B cell (primary cell): Measurements from ENCODE around the gene LCN12. TPM values are rescaled to one million over a fixed set of nuclear protein-coding genes. Genes with fewer than 3 reads are reported as not detected.

Experiments used
- ATAC-seq: fragments of 200-7000 bp; cut with Tn5 transposase; one replicate; pipeline ENCODE4 v1.10.0; 2021; ENCODE audit warnings: low read depth, mild to moderate bottlenecking, moderate number of reproducible peaks, moderate library complexity
- CTCF ChIA-PET: fragments of 350-600 bp; sonication (Branson Sonifier 250); formaldehyde crosslinking; loops from one replicate; lab custom pipeline; 2021; ENCODE audit warnings: antibody characterized with exemption, inconsistent platforms; lab: Charles Lee
- POLR2A ChIA-PET: fragments of 350-600 bp; sonication (Branson Sonifier 250); formaldehyde crosslinking; loops from one replicate; lab custom pipeline; 2021; ENCODE audit warnings: antibody characterized with exemption; lab: Charles Lee
- DNase-seq: peaks from one replicate; pipeline ENCODE4 v3.0.0; 2013
- H2AFZ ChIP-seq: 2 replicates; pipeline ENCODE4 v1.6.1; 2012; ENCODE audit warnings: mild to moderate bottlenecking, low read depth, low read length; ENCODE audit not compliant: insufficient read depth, poor library complexity, severe bottlenecking
- H3K27ac ChIP-seq, 2 donors: 1 replicate in 1 of 2; 2 replicates in 1 of 2; pipeline ENCODE4 v1.5.1; 2012 to 2013; ENCODE audit warnings: low read length in 2 of 2, mild to moderate bottlenecking in 2 of 2, moderate library complexity in 1 of 2
- H3K27me3 ChIP-seq, 4 experiments: fragments of 200-600 bp in 1 of 4; sonication (generic) in 1 of 4; replicated peaks in 1 of 4; 1 replicate in 2 of 4; 2 replicates in 2 of 4; pipeline versions ENCODE4 v1.6.1 to v1.7.0; 2013 to 2016; ENCODE audit warnings: low read length in 3 of 4, mild to moderate bottlenecking in 2 of 4, mixed read lengths in 1 of 4, moderate library complexity in 1 of 4; ENCODE audit not compliant: insufficient read depth in 4 of 4, control insufficient read depth in 3 of 4; ENCODE audit errors: control extremely low read depth in 1 of 4
- H3K36me3 ChIP-seq, 2 experiments: replicated peaks in 1 of 2; 1 replicate in 1 of 2; 2 replicates in 1 of 2; pipeline versions ENCODE4 v1.6.1 to v1.7.1; 2013; ENCODE audit warnings: low read length in 1 of 2; ENCODE audit not compliant: insufficient read depth in 2 of 2, control insufficient read depth in 1 of 2; ENCODE audit errors: control extremely low read depth in 1 of 2, extremely low read depth in 1 of 2
- H3K4me1 ChIP-seq, 2 donors: fragments of 200-600 bp in 1 of 2; sonication (generic) in 1 of 2; 1 replicate in 1 of 2; 2 replicates in 1 of 2; pipeline versions ENCODE4 v1.5.1 to v1.6.1; 2013 to 2017; ENCODE audit warnings: low read length in 2 of 2; ENCODE audit not compliant: control insufficient read depth in 2 of 2, insufficient read depth in 2 of 2
- H3K4me2 ChIP-seq: replicated peaks from 2 replicates; pipeline ENCODE3; 2012; ENCODE audit warnings: mild to moderate bottlenecking, low read depth, low read length; ENCODE audit not compliant: poor library complexity, severe bottlenecking
- H3K4me3 ChIP-seq, 5 experiments: fragments of 200-600 bp in 1 of 5; sonication (generic) in 1 of 5; 1 replicate in 3 of 5; 2 replicates in 2 of 5; pipeline versions ENCODE4 v1.5.1 to v1.7.0; 2011 to 2016; ENCODE audit warnings: low read length in 4 of 5, mild to moderate bottlenecking in 4 of 5, low read depth in 2 of 5, control low read depth in 1 of 5, moderate library complexity in 1 of 5; ENCODE audit not compliant: insufficient read depth in 1 of 5; ENCODE audit errors: control extremely low read depth in 1 of 5, extremely low read depth in 1 of 5
- H3K79me2 ChIP-seq: fragments of 200-600 bp; sonication (generic); one replicate; pipeline ENCODE4 v1.6.0; 2016; ENCODE audit warnings: low read length; ENCODE audit not compliant: control insufficient read depth, insufficient read depth
- H3K9ac ChIP-seq: fragments of 200-600 bp; sonication (generic); 2 replicates; pipeline ENCODE4 v1.6.1; 2017; ENCODE audit warnings: mild to moderate bottlenecking, low read length, moderate library complexity
- H3K9me3 ChIP-seq, 3 donors: one replicate each; pipeline versions ENCODE4 v1.6.1 to v1.7.1; 2013; ENCODE audit warnings: low read length in 2 of 3; ENCODE audit not compliant: control insufficient read depth in 2 of 3, insufficient read depth in 1 of 3; ENCODE audit errors: control extremely low read depth in 1 of 3
- H4K20me1 ChIP-seq: 2 replicates; pipeline ENCODE4 v1.6.0; 2012; ENCODE audit warnings: mild to moderate bottlenecking, low read length; ENCODE audit not compliant: insufficient read depth, control insufficient read depth, poor library complexity, severe bottlenecking
- H3K27ac Mint-ChIP-seq: one replicate; pipeline ENCODE4 v1.8.0; 2021; ENCODE audit warnings: mixed read lengths
- H3K27me3 Mint-ChIP-seq: one replicate; pipeline ENCODE4 v1.8.0; 2021; ENCODE audit warnings: mixed read lengths
- H3K4me1 Mint-ChIP-seq: one replicate; pipeline ENCODE4 v1.8.0; 2021; ENCODE audit warnings: mixed read lengths
- H3K4me3 Mint-ChIP-seq: one replicate; pipeline ENCODE4 v1.8.0; 2021; ENCODE audit warnings: mixed read lengths
- H3K9me3 Mint-ChIP-seq: one replicate; pipeline ENCODE4 v1.8.0; 2022; ENCODE audit warnings: mixed read lengths; ENCODE audit not compliant: insufficient read depth
- EZH2 ChIP-seq: IDR thresholded peaks from 2 replicates; pipeline ENCODE4 v1.6.1; 2012; ENCODE audit warnings: borderline replicate concordance, low read depth, mild to moderate bottlenecking, moderate library complexity, low read length; ENCODE audit not compliant: insufficient read depth, poor library complexity, severe bottlenecking
- WGBS: methylation state at CpG from one replicate; pipeline ENCODE4 v1.1.5; 2013; ENCODE audit warnings: missing lambda C conversion rate; ENCODE audit not compliant: insufficient coverage; 5-methylcytosine and 5-hydroxymethylcytosine counted together
- intact Hi-C: fragments of 100-400 bp; cut with micrococcal nuclease; formaldehyde crosslinking; loops from one replicate; pipeline ENCODE4 v1.10.0; 2022
- polyA plus RNA-seq: library from polyadenylated mRNA; depleted of rRNA; stranded (reverse); fragments of >200 nt; gene quantifications from 2 replicates; pipeline ENCODE4 v1.2.3, GENCODE V29; 2012
- total RNA-seq, 2 donors: library from RNA; stranded (reverse); fragments of 120-200 nt in 1 of 2; gene quantifications; 1 replicate in 1 of 2; 2 replicates in 1 of 2; pipeline versions ENCODE4 v1.2.3 to v1.2.4, GENCODE V29; 2013 to 2022
- TF ChIP-seq, protein P1 (sequence below): fragments of 200-600 bp; IDR thresholded peaks from one replicate; pipeline ENCODE4 v1.8.0; 2022; ENCODE audit warnings: antibody characterized with exemption, mild to moderate bottlenecking

Gene LCN12
- total and polyA plus RNA-seq, 2 donors (not counting 1 experiment from before 2014, with no cell fraction given), result 2.4 to 2.6 TPM

DNA sequence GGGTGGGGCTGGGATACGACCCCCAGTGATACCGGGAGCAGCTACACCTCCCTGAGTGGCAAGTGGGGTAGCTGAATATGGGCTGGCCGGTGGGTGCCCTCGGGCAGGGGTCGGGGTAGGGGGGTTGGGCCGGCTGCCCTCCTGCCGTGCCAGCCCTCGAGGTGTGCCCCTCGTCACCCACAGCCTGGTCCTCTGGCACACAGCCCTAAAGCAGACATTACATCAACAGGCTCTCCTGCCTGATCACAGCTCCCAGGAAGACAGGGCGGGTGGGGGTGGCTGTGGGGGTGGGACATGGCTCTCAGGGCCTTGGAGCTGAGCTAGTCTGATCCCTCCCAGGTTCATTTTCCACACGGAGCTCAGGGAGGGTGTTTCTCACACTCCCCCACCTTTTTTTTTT lies 30.8 kb upstream of the LCN12 start:
- WGBS, result 100% methylated on average over 4 of the region's 11 CpGs
- TF ChIP-seq, protein P1, sequence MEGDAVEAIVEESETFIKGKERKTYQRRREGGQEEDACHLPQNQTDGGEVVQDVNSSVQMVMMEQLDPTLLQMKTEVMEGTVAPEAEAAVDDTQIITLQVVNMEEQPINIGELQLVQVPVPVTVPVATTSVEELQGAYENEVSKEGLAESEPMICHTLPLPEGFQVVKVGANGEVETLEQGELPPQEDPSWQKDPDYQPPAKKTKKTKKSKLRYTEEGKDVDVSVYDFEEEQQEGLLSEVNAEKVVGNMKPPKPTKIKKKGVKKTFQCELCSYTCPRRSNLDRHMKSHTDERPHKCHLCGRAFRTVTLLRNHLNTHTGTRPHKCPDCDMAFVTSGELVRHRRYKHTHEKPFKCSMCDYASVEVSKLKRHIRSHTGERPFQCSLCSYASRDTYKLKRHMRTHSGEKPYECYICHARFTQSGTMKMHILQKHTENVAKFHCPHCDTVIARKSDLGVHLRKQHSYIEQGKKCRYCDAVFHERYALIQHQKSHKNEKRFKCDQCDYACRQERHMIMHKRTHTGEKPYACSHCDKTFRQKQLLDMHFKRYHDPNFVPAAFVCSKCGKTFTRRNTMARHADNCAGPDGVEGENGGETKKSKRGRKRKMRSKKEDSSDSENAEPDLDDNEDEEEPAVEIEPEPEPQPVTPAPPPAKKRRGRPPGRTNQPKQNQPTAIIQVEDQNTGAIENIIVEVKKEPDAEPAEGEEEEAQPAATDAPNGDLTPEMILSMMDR, result no peak
- TF ChIP-seq EZH2, result no peak

DNA sequence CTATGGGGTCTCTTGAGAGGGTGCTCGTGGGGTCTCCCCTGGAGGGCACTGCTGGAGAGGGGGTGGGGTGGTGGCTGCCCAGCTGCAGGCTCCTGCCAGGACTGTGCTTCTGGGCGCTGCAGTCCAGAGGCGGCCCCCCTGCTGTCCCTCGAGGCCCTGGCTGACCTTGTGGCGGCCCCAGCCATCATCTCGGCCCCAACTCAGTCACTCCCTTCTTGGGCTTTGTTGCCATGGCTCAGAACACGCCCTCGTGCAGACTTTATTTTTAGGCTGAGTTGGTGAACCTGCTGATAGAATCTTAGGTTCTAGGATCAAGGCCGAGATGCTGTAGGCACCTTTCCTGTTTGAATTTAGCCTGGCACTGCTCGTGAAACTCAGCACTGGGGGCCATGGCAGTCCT lies 30.4 kb upstream of the LCN12 start:
- H4K20me1 ChIP-seq, result peaks cover 31% of the 10 kb centered on the region
- TF ChIP-seq, protein P1, result no peak
- no peak for TF ChIP-seq EZH2
- Mint-ChIP-seq H3K27ac (no peak overlapping the region), H3K4me1 (no peaks in the 10 kb centered on the region), H3K9me3 (no peaks in the 10 kb centered on the region), H3K27me3 (no peaks in the 10 kb centered on the region), H3K4me3 (no peak overlapping the region)
- no peak overlapping the region for H3K4me2 ChIP-seq
- peaks cover 31% of the 10 kb centered on the region for H3K79me2 ChIP-seq
- H3K4me3 ChIP-seq, result no peak overlapping the region
- no peak overlapping the region for H2AFZ ChIP-seq
- CTCF ChIA-PET, result no interaction called here
- WGBS, result 99% methylated on average over 7 of the region's 10 CpGs
- H3K36me3 ChIP-seq, result peaks cover 0 to 68% of the 10 kb centered on the region in 2 experiments
- H3K9me3 ChIP-seq, result no peaks in the 10 kb centered on the region
- POLR2A ChIA-PET, result interaction anchor here (0.6 kb wide), 2 partner anchors 78 to 164 kb away, joined by 5 to 8 read pairs; no protein-coding TSS in a partner anchor
- intact Hi-C loops, result no loop called here
- ATAC-seq (no peak), DNase-seq (no peak)
- H3K27ac ChIP-seq, result no peak overlapping the region
- no peaks in the 10 kb centered on the region for H3K4me1 ChIP-seq
- H3K9ac ChIP-seq, result no peak overlapping the region
- H3K27me3 ChIP-seq, result no peaks in the 10 kb centered on the region

More for the DNA sequence above, 30.8 kb upstream of the LCN12 start:
- Histone ChIP-seq H3K4me1 (no peaks in the 10 kb centered on the region), H3K4me2 (no peak overlapping the region), H3K27ac (no peak overlapping the region), H3K36me3 (peaks cover 2 to 68% of the 10 kb centered on the region in 2 experiments), H3K9me3 (no peaks in the 10 kb centered on the region), H2AFZ (no peak overlapping the region), H4K20me1 (peaks cover 32% of the 10 kb centered on the region), H3K79me2 (peaks cover 33% of the 10 kb centered on the region), H3K27me3 (no peaks in the 10 kb centered on the region), H3K4me3 (no peak overlapping the region), H3K9ac (no peak overlapping the region)
- Mint-ChIP-seq H3K4me1 (no peaks in the 10 kb centered on the region), H3K27me3 (no peaks in the 10 kb centered on the region), H3K27ac (no peak overlapping the region), H3K4me3 (no peak overlapping the region), H3K9me3 (no peaks in the 10 kb centered on the region)
- intact Hi-C loops, result no loop called here
- DNase-seq (no peak), ATAC-seq (no peak)
- CTCF ChIA-PET, result no interaction called here
- POLR2A ChIA-PET, result interaction anchor here (0.6 kb wide), 2 partner anchors 77 to 164 kb away, joined by 5 to 8 read pairs; no protein-coding TSS in a partner anchor
